Spleen (tissue), 11 donors: Measurements from ENCODE around the gene SMAD3. TPM values are rescaled to one million over a fixed set of nuclear protein-coding genes. Genes with fewer than 3 reads are reported as not detected.

Experiments used
- DNase-seq: peaks from one replicate; pipeline ENCODE4 v3.0.0-alpha.2; 2020
- H3K27ac ChIP-seq, 8 donors: fragments of 200-600 bp; sonication (generic) in 7 of 8; 1 replicate in 4 of 8; 2 replicates in 4 of 8; pipeline versions ENCODE4 v1.5.0 to v1.8.0; 2016 to 2021; ENCODE audit warnings: inconsistent platforms in 4 of 8, mild to moderate bottlenecking in 4 of 8, moderate library complexity in 1 of 8
- H3K27me3 ChIP-seq, 7 donors: fragments of 200-600 bp; sonication (generic) in 6 of 7; replicated peaks in 1 of 7; 1 replicate in 4 of 7; 2 replicates in 3 of 7; pipeline versions ENCODE4 v1.5.0 to v1.8.0; 2016 to 2021; ENCODE audit warnings: inconsistent platforms in 3 of 7, mild to moderate bottlenecking in 1 of 7
- H3K36me3 ChIP-seq, 6 donors: fragments of 200-600 bp; sonication (generic) in 5 of 6; 1 replicate in 4 of 6; 2 replicates in 2 of 6; pipeline versions ENCODE4 v1.5.0 to v1.8.0; 2016 to 2021; ENCODE audit warnings: inconsistent platforms in 2 of 6
- H3K4me1 ChIP-seq, 6 donors: fragments of 200-600 bp; sonication (generic) in 5 of 6; 1 replicate in 3 of 6; 2 replicates in 3 of 6; pipeline versions ENCODE4 v1.5.0 to v1.8.0; 2016 to 2021; ENCODE audit warnings: inconsistent platforms in 3 of 6
- H3K4me3 ChIP-seq, 8 donors: fragments of 200-600 bp; sonication (generic) in 7 of 8; 1 replicate in 4 of 8; 2 replicates in 4 of 8; pipeline versions ENCODE4 v1.5.0 to v1.8.0; 2016 to 2021; ENCODE audit warnings: inconsistent platforms in 4 of 8, mild to moderate bottlenecking in 4 of 8, moderate library complexity in 2 of 8
- H3K9me3 ChIP-seq, 8 donors: fragments of 200-600 bp; sonication (generic) in 7 of 8; 1 replicate in 4 of 8; 2 replicates in 4 of 8; pipeline versions ENCODE4 v1.5.0 to v1.8.0; 2016 to 2021; ENCODE audit warnings: inconsistent platforms in 4 of 8
- CTCF ChIP-seq, 11 experiments: fragments of 200-600 bp in 7 of 11; fragments of 450-650 bp in 4 of 11; sonication (generic) in 4 of 11; IDR thresholded peaks in 8 of 11; conservative IDR thresholded peaks in 3 of 11; 1 replicate in 7 of 11; 2 replicates in 4 of 11; pipeline versions ENCODE4 v1.4.0 to v1.8.0; 2016 to 2021; ENCODE audit warnings: antibody characterized with exemption in 11 of 11, inconsistent platforms in 4 of 11, mild to moderate bottlenecking in 1 of 11
- POLR2A ChIP-seq, 3 donors: fragments of 450-650 bp; IDR thresholded peaks; one replicate each; pipeline ENCODE4 v1.5.1; 2017; ENCODE audit warnings: antibody characterized with exemption in 3 of 3, mild to moderate bottlenecking in 1 of 3
- POLR2AphosphoS5 ChIP-seq, 3 donors: sonication (generic); formaldehyde crosslinking; IDR thresholded peaks; one replicate each; pipeline ENCODE4 v1.5.1; 2017; ENCODE audit warnings: antibody characterized with exemption in 3 of 3
- WGBS, 5 donors: extraction: QIAGEN DNeasy Blood & Tissue Kit in 3 of 5; methylation state at CpG; one replicate each; pipeline versions ENCODE4 v1.1.5 to v1.1.7; 2013 to 2018; 5-methylcytosine and 5-hydroxymethylcytosine counted together
- intact Hi-C: fragments of 100-400 bp; cut with DNase I; formaldehyde crosslinking; loops from one replicate; pipeline ENCODE4 v1.15.0; 2023; ENCODE audit warnings: low total_unique reads
- polyA plus RNA-seq, 3 donors: library from polyadenylated mRNA; stranded (reverse); fragments of 200-250 nt; gene quantifications; one replicate each; pipeline ENCODE4 v1.2.1, GENCODE V29; 2013
- total RNA-seq, 7 donors: library from RNA; depleted of rRNA in 3 of 7; stranded (reverse); fragments of >200 nt in 3 of 7; fragmentation: NEBNext Ultra II Directional in 4 of 7; extraction: Animal tissue kit (Norgen Biotek cat#: 25700) in 4 of 7; gene quantifications; one replicate each; pipeline versions ENCODE4 v1.1.0 to v1.2.1, GENCODE V29; 2016 to 2021
- donor health status: healthy with polysubstance abuse.
- donor health status: DM: no; HTN: no; CAD: no; lungs with moderate emphysema.
- donor health status: DM: no; HTN: no; CAD: no.
- donor health status: Bipolar disorder and iron deficiency.
- donor health status: healthy.
- donor health status: DM: no; HTN: no; CAD: no.
- donor health status: DM: yes; HTN: yes; CAD: no.

The SMAD3 gene
- total and polyA plus RNA-seq, 10 donors, result 8.3 to 78.4 (median 33.7) TPM

- no peak overlapping the region for H3K4me3 ChIP-seq
- H3K27ac ChIP-seq, result peak overlapping the region in 1 of 8 donors; percentile 4
- TF ChIP-seq POLR2AphosphoS5 (IDR thresholded peaks at IDR 0.05) (no peak), POLR2A (IDR thresholded peaks at IDR 0.05) (no peak), CTCF (IDR thresholded peaks at IDR 0.05 in 8 of 11, conservative IDR thresholded peaks at IDR 0.05 in 3 of 11) (no peak)
- H3K9me3 ChIP-seq, result no peaks in the 10 kb centered on the region
- peaks cover 0 to 17% (median 0%) of the 10 kb centered on the region in 6 donors for H3K36me3 ChIP-seq
- WGBS, 5 donors, result 88 to 94% (median 92%) methylated on average over 12 of the region's 12 CpGs
- H3K4me1 ChIP-seq, result peaks cover 30 to 100% (median 67%) of the 10 kb centered on the region in 6 donors
- intact Hi-C loops, result no loop called here
- DNase-seq, result no peak
- H3K27me3 ChIP-seq, result no peaks in the 10 kb centered on the region
Observed at GRCh38 chr15:67130166-67130565, 64.8 kb downstream of the SMAD3 start.

DNA sequence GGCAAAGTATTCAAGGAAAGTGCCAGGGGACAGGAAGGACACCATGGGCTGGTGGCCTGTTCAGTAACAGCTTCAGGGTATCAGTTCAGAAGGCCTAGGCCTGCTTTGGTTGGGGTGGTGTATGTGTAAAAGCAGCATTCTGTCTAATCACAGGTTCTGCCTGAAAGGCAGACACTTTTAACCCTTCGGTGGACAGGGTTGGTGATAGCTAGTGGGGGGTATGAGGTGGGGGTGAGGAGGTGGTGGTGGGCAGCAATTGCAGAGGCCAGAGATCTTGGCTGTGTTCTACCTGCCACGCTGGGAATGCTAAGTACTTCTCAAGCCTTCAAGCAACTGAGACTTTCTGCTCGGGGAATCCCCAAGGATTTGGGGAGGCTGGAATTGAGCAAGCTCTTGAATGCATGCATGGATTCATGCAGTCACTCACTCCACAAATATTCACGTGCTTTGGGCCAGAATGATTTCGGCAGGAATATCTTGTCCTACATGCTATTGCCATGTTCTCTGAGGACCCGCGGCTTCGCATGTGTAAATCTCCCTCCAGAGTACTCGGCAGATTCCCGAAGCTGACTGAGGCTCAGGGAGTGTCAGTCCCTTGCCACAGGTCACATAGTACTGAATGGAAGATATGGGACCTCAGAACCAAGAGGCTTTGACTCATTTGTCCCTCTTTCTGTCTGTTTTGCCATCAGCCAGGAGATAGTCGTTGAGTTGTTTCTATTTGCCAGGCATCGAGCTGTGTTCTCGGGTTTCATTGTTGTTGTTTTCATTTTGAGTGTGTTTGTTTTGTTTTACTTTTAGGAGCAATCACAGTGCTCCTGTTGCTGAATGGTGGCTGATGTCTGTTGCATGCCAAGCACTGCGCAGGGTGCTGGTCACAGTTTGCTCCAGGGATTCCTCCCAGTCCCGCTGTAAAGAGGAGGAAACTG is 65.5 kb downstream of the SMAD3 start:
- Histone ChIP-seq H3K9me3 (no peaks in the 10 kb centered on the region), H3K4me1 (peaks cover 35 to 100% (median 71%) of the 10 kb centered on the region in 6 donors), H3K4me3 (no peak overlapping the region), H3K36me3 (peaks cover 0 to 17% (median 0%) of the 10 kb centered on the region in 6 donors), H3K27me3 (no peaks in the 10 kb centered on the region), H3K27ac (peak overlapping the region in 3 of 8 donors; percentile 8 to 81 (median 52))
- intact Hi-C loops, result no loop called here
- no peak for DNase-seq
- TF ChIP-seq POLR2AphosphoS5 (IDR thresholded peaks at IDR 0.05), result no peak
- no peak for TF ChIP-seq POLR2A (IDR thresholded peaks at IDR 0.05)
- WGBS, 5 donors, result 83 to 85% (median 83%) methylated on average over 15 of the region's 15 CpGs

GRCh38 chr15:67132276-67132675 is 66.9 kb downstream of the SMAD3 start:
- no peaks in the 10 kb centered on the region for H3K27me3 ChIP-seq
- peaks cover 0 to 12% (median 0%) of the 10 kb centered on the region in 6 donors for H3K36me3 ChIP-seq
- intact Hi-C loops, result no loop called here
- H3K4me1 ChIP-seq, result peaks cover 40 to 100% (median 74%) of the 10 kb centered on the region in 6 donors
- H3K27ac ChIP-seq, result peak overlapping the region in 5 of 8 donors; percentile 6 to 82 (median 76)
- DNase-seq, result no peak
- no peaks in the 10 kb centered on the region for H3K9me3 ChIP-seq
- TF ChIP-seq POLR2A (IDR thresholded peaks at IDR 0.05) (no peak), CTCF (IDR thresholded peaks at IDR 0.05 in 8 of 11, conservative IDR thresholded peaks at IDR 0.05 in 3 of 11) (no peak)
- 78 to 88% (median 82%) methylated on average over 3 of the region's 3 CpGs for WGBS, 5 donors
- H3K4me3 ChIP-seq, result no peak overlapping the region

GRCh38 chr15:67133026-67133425 is 67.6 kb downstream of the SMAD3 start:
- WGBS, 5 donors, result 79 to 90% (median 81%) methylated on average over 4 of the region's 4 CpGs
- intact Hi-C loops, result no loop called here
- Histone ChIP-seq H3K36me3 (peaks cover 0 to 8% (median 0%) of the 10 kb centered on the region in 6 donors), H3K4me1 (peaks cover 43 to 100% (median 74%) of the 10 kb centered on the region in 6 donors), H3K27me3 (no peaks in the 10 kb centered on the region), H3K27ac (peak overlapping the region in 5 of 8 donors; percentile 6 to 90 (median 81)), H3K4me3 (no peak overlapping the region), H3K9me3 (no peaks in the 10 kb centered on the region)
- DNase-seq, result no peak
- TF ChIP-seq CTCF (IDR thresholded peaks at IDR 0.05 in 8 of 11, conservative IDR thresholded peaks at IDR 0.05 in 3 of 11) (no peak), POLR2AphosphoS5 (IDR thresholded peaks at IDR 0.05) (no peak), POLR2A (IDR thresholded peaks at IDR 0.05) (no peak)
